Measurements from ENCODE around the gene MICALL2.

Gene MICALL2

GRCh38 chr7:1466524-1467271 lies 7.4 kb upstream of the MICALL2 start:
- DNase-seq = no peak

- no peak for DNase-seq
Measured at GRCh38 chr7:1464694-1465093, 5.4 kb upstream of the MICALL2 start.

GRCh38 chr7:1463676-1464223 lies 4.5 kb upstream of the MICALL2 start:
- no peak for DNase-seq

- no peak for DNase-seq
Measured at GRCh38 chr7:1461646-1462375, 2.5 kb upstream of the MICALL2 start.

GRCh38 chr7:1460821-1461645 lies 1.8 kb upstream of the MICALL2 start:
- no peak for DNase-seq

GRCh38 chr7:1459920-1460820 lies 900 bp upstream of the MICALL2 start:
- no peak for DNase-seq

- peak; percentile 99 for DNase-seq
Measured at GRCh38 chr7:1459512-1459892, 232 bp upstream of the MICALL2 start.

GRCh38 chr7:1457949-1458682 lies 1.2 kb downstream of the MICALL2 start:
- DNase-seq = no peak

- no peak for DNase-seq
Measured at GRCh38 chr7:1457059-1457948, 2.0 kb downstream of the MICALL2 start.

- DNase-seq = no peak
Measured at GRCh38 chr7:1455955-1456354, 3.3 kb downstream of the MICALL2 start.

- DNase-seq = no peak
Measured at GRCh38 chr7:1455241-1455939, 3.9 kb downstream of the MICALL2 start.

GRCh38 chr7:1454542-1454941 lies 4.7 kb downstream of the MICALL2 start:
- DNase-seq = no peak

- no peak for DNase-seq
Measured at GRCh38 chr7:1452205-1452604, 7.1 kb downstream of the MICALL2 start.

- no peak for DNase-seq
Measured at GRCh38 chr7:1450987-1451386, 8.3 kb downstream of the MICALL2 start.

GRCh38 chr7:1450431-1450830 lies 8.8 kb downstream of the MICALL2 start:
- no peak for DNase-seq

GRCh38 chr7:1449951-1450350 lies 9.3 kb downstream of the MICALL2 start:
- DNase-seq = no peak

GRCh38 chr7:1449501-1449900 lies 9.8 kb downstream of the MICALL2 start:
- no peak for DNase-seq

GRCh38 chr7:1448958-1449357 lies 10.3 kb downstream of the MICALL2 start:
- DNase-seq = no peak

- DNase-seq = no peak
Measured at GRCh38 chr7:1447551-1448244, 11.6 kb downstream of the MICALL2 start.

Data from CD4-positive, alpha-beta T cell treated with Interleukin-6 for 4 hours (primary cell).